HG02981 (cell line): ENCODE results near the gene SLC30A3.

ENCODE experiments used
- ATAC-seq: cut with Tn5 transposase; IDR thresholded peaks from one replicate; pipeline ENCODE4 v1.9.1; 2021; ENCODE audit warnings: mild to moderate bottlenecking, moderate library complexity; ENCODE audit not compliant: unreplicated experiment

The SLC30A3 gene

GRCh38 chr2:27208486-27209050 is 54.3 kb downstream of the SLC30A3 start:
- ATAC-seq = no peak

GRCh38 chr2:27206346-27206745 is 56.5 kb downstream of the SLC30A3 start:
- ATAC-seq = no peak

DNA sequence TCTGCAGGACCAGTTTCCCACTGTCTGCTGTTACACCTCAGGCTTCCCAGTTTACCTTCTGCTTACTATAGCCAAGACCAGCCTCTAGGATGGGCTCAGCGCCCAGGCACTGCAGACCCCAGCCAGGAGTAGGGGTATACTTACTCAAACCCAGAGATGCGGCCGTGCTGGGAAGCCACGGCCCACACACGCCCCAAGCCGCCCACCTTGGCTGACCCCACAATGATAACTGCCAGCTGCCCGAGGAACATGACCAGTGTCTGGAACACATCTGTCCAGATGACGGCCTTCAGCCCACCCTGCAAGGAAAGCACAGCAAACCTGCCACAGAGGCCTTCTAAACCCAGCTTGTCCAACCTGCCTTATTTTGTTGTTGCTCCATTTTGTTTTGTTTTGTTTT is 57.6 kb downstream of the SLC30A3 start:
- ATAC-seq = no peak

- no peak for ATAC-seq
Observed at GRCh38 chr2:27204566-27204965, 58.3 kb downstream of the SLC30A3 start.

- no peak for ATAC-seq
Observed at GRCh38 chr2:27203741-27204140, 59.1 kb downstream of the SLC30A3 start.
